GM18508 (cell line): ENCODE data around the gene LSM7.

Source experiments
- ATAC-seq: cut with Tn5 transposase; IDR thresholded peaks from one replicate; pipeline ENCODE4 v1.9.1; 2021; ENCODE audit warnings: moderate number of reproducible peaks; ENCODE audit not compliant: insufficient read depth, unreplicated experiment

LSM7 gene

GRCh38 chr19:2305452-2306280 is 22.7 kb downstream of the LSM7 start:
- ATAC-seq = no peak

GRCh38 chr19:2303211-2303798 is 25.1 kb downstream of the LSM7 start:
- no peak for ATAC-seq

- ATAC-seq = no peak
These were observed 25.8 kb downstream of the LSM7 start for GRCh38 chr19:2302319-2303210.

- ATAC-seq = no peak
These were observed 27.9 kb downstream of the LSM7 start for GRCh38 chr19:2300533-2300932.

- ATAC-seq = no peak
These were observed 32.2 kb downstream of the LSM7 start for GRCh38 chr19:2296141-2296540.

GRCh38 chr19:2294687-2295335 is 33.6 kb downstream of the LSM7 start:
- ATAC-seq = no peak

- no peak for ATAC-seq
These were observed 37.1 kb downstream of the LSM7 start for GRCh38 chr19:2291185-2291751.

GRCh38 chr19:2290441-2291184 is 37.8 kb downstream of the LSM7 start:
- ATAC-seq = no peak

GRCh38 chr19:2289714-2290435 is 38.5 kb downstream of the LSM7 start:
- no peak for ATAC-seq

GRCh38 chr19:2288818-2289713 is 39.3 kb downstream of the LSM7 start:
- ATAC-seq = no peak

GRCh38 chr19:2288338-2288817 is 40.0 kb downstream of the LSM7 start:
- no peak for ATAC-seq

- no peak for ATAC-seq
These were observed 40.6 kb downstream of the LSM7 start for GRCh38 chr19:2287585-2288337.

- no peak for ATAC-seq
These were observed 41.8 kb downstream of the LSM7 start for GRCh38 chr19:2286402-2287140.

GRCh38 chr19:2283835-2284507 is 44.4 kb downstream of the LSM7 start:
- ATAC-seq = no peak

GRCh38 chr19:2282862-2283237 is 45.5 kb downstream of the LSM7 start:
- ATAC-seq = no peak
